Activated CD4-positive, alpha-beta T cell treated with anti-CD3 and anti-CD28 coated beads, Interleukin-10, Interleukin-2, amounts not matched to agents 100 ng/mL and 50 ng/mL, durations not matched to agents 16 hours and 8 hours (primary cell): Measurements from ENCODE around the gene TEX2.

Experiments
- DNase-seq: peaks from one replicate; pipeline ENCODE4 v3.0.0-alpha.2; 2020

TEX2 gene

DNA sequence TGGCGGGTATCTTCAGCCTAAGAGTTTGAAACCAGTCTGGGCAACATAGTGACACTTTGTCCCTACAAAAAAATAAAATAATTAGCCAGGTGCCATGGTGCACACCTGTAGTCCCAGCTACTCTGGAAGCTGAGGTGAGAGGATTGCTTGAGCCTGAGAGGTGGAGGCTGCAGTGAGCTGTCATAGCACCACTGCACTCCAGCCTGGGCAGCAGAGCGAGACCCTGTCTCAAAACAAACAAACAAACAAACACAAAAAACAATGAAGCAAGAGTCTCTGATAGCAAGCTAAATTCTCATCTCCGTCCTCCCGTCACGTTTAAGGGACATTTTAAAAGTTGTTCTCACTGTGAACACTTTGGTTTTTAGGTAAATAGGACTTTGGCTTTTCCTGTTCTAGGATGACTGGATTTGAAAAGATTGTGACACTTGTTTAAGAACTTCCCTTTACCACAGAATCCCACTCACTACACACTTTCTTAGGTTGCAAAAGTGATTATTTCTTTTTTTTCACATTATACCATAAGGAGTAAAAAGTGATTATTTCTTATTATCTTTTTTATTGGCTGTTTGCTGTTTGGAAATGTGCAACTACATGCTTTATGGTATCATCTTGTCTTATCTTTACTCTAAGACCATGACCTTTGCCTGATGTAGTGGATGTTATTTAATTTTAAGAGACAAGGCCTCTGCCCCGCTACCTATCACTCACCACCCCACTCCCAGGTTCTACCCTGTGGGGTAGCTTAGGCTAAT, 128.7 kb downstream of the TEX2 start:
- DNase-seq = no peak

DNA sequence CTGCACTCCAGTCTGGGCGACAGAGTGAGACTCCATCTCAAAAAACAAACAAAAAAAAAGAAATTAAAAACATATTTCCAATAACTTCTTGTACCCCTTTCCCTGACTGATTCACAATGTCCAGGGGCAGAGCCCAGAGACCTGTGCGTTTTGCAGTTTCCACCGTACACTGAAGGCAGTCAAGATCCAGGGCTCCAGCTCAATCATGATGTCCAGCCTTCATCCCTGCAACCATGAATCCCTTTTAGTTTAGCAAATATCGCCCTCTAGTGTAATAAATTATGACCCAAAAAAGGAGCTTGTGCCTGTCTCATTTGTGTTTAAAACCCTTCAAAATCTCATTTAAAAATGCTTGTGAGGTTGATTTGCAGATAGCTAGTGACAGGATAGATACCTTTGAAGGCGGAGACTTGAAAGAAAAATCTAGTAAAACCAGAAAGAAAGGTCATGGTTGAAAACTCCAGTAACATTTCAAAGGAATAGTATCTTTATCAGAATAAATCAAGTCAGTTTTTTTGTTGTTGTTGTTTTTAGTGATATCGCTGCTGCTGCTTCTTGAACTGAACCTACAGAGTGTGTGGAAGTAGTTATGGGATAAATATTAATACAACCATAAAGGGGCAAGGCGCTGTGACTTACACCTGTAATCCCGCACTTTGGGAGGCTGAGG, 129.4 kb downstream of the TEX2 start:
- DNase-seq = peak; percentile 78

DNA sequence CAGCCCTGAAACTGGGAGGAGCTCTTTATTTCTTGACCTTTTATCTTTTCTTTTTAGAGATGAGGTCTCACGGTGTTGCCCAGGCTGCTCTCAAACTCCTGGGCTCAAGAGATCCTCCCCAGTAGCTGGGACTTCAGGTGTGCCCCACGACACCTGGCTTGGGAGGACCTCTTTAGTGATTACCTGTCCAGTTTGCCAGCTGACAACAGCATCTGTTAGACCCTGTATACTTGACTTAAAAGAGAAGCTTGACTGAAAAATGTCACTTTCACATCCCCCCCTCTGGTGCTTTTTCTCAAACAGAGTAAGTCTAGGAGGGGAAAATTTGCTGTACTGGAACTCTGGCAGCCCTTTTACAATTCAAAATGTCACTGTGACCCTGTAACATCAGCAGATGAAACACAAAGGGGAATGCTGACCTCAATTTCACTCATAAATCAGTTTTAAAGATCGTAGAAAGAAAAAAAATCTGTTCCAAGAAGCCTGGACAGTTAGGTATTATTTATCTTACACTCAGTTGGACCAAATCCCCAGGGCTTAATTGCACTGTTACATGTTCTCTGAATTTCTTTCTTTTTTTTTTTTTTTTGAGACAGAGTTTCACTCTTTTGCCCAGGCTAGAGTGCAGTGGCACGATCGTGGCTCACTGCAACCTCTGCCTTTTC, 131.3 kb downstream of the TEX2 start:
- DNase-seq = no peak

DNA sequence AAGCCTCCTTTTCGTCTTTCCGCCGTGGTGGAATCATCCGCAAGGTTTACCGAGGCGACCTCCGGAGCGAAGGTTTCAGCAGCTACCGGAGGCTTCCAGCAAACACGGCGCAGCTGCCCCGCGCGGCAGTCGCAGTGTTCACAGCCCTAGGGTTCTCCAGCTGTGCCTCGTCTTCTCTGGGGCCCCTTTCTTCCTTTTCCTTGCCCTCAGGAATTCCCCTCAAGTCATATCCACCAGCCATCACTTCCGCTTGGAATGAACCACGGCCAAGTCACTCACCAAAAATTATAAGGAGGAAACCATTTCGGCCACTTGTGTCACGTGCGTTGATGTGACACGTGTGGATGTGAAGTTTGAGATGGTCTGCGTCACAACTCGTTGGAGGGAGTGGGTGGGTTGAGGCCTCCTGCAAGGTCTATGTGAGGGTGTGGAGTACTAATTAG, 132.5 kb downstream of the TEX2 start:
- peak; percentile 81 for DNase-seq

DNA sequence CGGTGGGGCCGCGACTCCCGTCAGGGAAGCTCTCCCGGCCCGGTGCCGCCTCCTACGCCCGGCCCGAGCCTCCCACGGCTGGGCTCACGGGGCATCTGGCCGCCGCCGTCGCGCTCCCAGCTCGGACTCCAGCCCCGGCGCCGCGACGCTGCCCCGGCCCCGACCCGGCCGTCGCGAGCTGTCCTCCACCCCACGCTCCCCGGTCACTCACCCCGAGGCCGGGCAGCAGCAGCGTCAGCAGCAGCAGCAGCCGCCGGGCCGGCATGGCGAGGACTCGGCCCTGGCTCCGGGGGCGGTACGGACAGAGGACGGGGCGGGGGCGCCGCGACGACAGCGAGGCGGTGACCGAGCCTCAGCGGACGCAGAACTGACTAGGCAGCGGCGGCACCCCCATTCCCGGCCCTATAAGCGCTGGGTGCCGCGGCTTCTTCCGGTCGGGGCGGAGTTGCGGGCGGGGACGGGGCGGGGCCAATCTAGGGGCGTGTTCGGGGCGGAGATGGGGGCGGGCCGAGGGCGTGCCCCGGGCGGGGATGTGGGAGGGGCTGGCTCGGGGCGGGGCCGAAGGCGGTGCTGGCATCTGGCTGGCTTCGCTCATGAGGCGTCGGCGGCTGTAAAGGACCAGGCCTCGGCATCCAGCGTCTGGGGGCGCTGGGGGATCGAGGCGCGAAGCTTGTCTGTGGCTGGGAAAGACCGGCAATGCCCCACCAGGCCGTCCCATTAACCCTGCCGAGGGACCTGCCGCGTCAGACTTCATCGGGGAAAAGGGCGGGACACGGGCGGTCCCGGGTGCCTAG, 133.1 kb downstream of the TEX2 start, which contains the start of gene ERN1:
Gene ERN1, minus strand, starts transcription at position 380 of the 794 bp plus-strand sequence. Its CDS starts 115 bp downstream, at position 265.
- peak; percentile 95 for DNase-seq

DNA sequence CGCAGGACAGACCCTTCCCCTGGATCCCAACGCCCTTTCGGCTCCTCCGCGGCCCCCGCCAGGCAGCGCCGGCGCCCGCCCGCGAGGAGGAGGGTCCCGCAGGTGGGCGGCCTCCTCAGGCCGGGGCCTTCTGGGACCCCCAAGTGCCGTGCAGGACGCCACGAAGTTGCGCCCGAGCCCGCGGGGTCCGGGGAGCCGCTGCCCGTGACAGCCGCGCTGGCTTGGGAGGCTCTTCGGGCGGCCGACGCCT, 133.6 kb downstream of the TEX2 start:
- no peak for DNase-seq

DNA sequence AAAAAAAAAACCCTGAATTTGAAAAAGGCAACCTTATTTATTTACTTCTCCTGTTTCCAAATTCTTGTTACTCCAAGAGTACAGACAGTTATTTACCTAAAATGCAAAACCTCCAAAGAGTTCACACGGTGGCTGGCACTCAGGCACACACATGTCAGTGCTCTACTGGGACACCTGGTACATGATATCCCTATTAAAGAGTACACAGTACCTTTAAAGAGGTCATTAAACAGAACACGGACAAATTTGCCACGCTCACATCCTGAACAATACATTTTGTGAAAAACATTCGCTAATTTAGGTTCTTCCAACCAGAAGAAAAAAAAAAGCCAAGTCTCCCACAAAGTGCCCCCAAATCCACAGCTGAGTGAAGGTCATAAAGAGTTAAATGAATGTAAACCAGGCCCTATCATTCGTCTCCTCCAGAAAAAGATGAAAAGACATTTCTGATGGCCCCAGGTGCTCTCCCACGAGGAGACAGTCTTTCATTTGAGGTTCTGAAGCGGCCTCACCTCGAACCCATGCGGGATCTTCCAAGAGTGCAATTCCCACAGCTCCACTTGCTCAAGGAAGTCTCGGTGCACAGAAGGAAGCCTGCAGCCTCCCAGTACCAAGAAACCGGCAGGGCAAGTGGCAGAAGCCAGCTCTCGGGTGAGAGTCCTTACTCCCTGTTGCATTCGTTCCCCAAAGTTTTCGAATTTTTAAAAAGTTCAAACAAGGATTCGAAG, 134.1 kb downstream of the TEX2 start:
- DNase-seq = no peak

DNA sequence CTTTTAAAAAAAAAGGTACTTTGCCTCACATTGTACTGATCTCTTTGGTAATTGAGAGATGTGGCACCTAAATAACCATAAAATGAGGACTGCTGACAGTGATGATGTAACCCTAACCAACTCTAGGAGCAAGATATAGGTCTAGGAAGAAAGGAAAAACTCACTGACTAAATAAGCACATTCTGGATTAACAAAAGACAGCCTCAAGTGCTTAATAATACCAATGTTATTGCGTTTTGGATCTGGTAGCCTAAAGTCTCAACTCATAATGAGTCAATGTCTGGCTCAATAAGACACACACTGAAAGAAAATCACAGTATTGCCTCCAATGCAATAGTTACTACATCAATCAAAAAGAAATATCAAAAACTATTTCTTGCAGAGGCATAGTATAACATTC, 136.1 kb downstream of the TEX2 start:
- no peak for DNase-seq

DNA sequence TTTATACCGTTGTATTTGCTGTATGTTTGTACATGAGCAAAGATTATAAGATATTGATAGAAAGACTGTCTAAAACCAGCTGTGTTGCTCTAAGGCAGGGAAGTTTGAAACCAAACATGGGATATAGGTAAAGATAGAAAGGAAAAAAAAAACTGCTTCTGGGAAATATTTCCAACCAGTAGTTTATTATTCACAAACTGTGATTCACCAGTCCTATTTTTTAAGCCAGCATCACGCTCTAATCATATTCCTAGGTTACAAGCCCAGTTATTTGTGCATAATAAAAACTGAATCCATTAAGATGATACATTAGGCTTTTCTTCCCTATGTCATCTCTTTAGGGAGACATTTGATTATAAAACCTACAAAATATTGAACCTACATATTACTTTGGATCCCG, 137.1 kb downstream of the TEX2 start:
- DNase-seq = no peak

DNA sequence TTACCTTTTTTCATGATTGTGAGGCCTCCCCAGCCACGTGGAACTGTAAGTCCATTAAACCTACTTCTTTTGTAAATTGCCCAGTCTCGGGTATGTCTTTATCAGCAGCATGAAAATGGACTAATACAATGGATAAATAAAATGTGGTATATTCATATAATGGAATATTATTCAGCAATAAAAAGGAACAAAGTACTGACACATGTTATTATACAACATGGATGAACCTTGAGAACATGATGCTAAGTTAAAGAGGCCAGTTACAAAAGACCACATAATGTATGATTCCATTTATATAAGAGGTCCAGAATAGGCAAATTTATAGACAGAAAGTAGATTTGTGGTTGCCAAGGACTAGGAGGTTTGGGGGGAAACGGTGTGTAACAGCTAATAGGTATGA, 138.5 kb downstream of the TEX2 start:
- DNase-seq = no peak

DNA sequence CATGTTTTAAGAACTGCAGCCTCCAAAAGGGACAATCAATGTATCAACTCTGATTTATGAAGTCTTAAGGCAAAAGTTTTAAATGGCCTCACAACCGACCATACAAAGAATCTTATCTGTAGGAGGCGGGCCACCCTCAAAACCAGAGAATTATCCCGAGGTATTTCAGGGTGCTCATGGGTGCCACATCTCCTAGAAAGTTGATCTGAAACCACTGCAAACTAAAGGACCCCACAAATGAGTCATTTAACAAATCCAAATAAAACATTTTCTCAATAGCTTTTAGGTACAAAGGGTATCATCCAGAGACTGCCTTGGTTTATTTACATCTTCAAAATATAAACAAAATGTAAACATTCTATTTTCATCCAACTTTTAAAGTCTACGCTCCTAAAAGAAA, 139.9 kb downstream of the TEX2 start:
- DNase-seq = no peak

DNA sequence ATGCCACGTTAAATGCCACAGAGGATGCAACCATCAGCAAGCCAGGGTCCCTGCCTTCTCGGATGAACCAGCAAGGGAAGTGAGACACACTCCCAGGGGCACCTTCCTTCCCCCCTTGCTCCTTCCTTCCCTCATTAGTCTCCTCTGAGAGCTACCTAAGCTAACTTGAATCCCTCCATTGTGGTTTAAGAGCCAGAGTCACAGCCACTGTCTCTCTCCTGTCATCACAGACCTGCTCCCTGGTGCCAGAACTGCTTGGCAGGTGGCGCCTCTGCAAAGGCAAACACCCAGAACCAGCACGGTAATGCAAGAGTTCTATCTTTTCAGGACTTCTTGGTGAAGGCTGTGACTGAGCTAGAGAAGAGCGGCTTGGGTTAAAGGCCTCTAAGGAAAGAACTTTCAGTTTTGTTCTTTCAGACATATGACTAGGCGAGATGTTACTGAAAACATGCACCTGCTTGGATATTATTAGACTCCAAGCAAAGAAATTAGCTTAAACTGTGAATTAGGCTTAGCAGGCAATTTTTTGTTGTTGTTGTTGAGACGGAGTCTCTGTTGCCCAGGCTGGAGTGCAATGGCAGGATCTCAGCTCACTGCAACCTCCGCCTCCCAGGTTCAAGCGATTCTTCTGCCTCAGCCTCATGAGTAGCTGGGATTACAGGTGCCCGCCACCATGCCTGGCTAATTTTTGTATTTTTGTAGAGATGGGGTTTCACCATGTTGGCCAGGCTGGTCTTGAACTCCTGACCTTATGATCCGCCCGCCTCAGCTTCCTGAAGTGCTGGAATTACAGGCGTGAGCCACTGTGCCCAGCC, 141.9 kb downstream of the TEX2 start:
- peak; percentile 74 for DNase-seq

DNA sequence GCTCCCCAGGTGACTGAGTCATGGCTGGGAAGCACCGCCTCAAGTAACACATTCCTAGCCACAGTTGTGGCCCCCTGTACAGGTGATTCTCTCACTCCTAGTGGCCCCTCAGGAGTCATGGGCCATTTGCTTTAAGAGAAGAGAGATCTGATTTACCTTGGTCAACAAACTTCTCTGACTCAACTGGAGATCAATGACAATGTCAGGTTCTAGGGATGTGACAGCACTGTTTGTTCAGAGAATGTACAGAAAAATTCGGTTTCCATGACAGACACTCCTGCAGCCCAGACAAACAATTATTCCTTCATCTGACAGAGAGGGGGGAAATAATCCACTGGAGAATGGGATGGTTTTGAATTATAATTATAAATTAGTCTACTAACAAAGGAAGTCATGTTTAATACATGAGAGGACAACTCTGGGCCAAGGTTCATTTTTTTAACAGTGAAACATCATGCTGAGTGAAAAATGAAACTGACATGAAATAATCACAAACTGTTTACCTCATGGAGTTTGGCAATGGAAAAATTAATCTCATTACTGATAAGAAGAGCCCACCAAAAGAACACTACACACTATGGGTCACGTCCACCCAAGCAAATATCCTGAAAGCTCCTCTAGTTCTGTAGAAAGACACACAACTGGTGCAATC, 142.8 kb downstream of the TEX2 start:
- peak; percentile 61 for DNase-seq

DNA sequence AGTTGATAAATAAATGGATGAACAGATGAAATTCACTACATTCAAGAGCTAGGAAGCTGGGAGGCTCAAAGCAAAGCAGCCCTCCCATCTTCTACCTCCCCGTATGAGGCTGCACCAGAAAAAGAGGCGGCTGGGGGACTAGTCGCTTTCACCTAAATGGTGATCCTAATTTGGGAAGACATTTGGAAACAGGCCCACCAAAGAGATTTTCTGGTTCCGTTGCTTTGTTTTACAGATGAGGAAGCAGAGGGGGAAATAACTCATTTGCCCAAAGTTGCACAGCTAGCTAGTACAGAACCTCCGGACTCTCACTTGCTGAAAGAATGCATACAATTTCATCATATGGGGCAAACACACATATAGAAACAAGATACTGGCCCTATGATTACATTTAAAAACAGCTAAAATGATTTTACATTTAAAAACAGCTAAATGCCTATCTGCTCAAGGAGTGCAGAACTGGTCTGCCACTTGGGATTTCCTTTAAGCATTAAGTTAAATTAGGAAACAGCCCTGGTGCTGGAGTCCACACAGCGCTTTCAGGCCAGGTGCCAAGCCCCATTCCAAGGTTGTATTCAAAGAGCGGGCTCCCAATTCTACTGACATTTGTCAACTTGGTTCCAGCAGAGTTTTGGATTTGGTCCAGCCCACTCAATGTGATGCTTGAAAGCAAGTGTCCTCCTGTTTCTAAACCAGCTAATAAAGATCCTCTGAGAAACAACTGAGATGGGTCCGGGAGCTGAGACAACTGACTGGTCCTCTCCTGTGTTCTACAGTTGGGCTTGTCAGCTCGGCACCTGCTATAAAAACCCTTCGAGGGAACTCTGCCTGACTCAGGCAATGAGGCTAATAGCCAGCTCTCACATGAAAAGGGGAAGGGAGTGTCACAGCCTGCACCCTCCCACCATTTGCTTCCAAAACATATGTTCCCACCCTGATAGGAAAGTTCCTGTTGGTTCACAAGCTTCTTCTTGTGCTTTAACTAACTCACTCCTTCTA, 144.8 kb downstream of the TEX2 start:
- no peak for DNase-seq

DNA sequence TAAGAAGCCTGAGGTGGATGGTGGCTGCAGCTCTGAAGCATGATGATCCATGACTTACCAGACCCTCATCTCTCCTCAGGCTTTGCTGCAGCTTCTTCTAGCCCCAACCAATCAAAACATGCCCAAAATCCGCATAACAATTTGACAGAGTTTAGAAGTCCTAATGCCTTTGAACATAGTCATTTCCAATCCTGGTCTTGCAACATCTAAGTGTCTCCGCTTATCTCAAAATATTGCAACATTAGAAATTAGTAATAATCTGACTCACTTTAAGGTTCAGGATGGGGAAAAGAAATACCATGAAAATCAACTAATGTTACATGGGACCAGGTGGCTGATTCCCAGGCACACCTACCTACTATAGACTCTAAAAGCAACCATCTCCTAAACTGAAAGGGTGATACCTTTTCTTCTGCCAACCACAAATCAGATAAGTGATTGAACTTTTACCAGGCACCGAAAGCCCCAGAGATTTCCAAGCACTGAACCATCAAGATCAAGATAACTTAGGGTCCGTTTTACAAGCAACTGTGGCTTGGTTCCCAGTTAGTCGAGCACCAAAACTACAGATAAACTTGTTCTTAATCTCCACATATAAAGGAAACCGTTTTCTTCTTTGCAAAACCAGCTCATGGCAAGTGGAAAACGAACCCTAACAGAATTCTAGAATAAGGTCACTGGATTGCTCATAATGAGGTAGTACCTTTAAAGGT, 147.1 kb downstream of the TEX2 start:
- peak; percentile 59 for DNase-seq

DNA sequence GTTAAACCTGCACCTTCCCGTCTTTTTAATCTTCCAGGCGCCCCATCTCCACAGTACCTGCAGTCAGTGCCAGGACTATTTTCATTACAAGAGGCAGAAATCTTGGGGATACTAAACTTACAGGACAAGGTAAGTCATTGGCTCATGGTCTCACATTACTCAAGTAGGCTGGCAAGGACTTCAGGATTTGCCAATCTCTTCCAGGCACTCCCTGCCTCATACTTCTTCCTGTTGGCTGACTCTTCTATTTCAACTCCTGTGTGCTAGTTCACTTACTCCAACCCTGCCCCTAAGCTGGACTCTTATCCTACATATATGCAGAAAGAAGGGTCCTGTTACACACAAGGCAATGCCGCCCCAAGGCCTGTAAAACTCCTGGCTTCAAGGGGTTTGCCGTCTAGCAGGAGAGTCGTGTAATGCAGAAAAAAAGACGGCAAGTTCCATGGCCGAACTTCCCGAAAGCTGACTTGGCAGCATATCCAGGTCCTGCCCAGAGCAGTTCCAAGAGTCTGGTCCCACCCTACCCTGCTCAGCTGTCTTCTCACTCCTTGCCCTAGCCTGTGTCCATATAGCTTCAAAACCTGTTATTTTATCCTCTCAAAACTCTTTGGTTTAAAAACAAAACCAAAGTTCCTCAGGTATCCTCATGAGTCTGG, 147.9 kb downstream of the TEX2 start:
- no peak for DNase-seq

DNA sequence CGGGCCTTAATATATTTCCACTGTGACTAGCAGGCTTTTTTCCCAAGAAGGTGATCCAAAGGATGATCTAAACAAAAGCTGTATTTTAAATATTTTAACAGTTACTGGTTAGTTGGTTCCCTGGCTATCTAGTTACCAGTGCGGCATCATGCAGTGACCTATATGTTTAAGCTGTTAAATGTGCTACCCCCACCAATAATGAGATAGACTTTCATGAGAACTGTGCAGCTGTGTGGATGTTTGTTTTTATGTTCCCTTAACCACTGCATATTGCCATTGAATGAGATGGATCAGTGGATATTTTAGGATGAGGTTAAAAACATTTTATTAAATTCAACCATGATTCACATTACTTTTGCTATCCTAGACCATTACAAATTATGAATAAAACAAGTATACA, 150.1 kb downstream of the TEX2 start:
- no peak for DNase-seq

DNA sequence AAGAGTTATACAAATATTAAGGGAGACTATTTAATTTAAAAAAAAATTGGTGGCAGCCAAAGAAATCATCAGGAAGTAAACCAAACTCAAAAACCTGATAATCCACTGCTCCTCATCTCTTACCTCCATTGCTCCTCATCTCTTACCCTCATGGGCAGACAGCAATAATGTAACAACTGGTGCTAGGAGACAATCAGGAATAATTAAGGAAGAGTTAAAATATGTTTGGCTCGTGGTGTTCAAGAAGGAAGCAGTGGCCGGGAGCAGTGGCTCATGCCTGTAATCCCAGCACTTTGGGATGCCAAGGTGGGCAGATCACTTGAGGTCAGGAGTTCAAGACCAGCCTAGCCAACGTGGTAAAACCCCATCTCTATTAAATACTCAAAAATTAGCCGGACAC, 151.2 kb downstream of the TEX2 start:
- DNase-seq = no peak
